DMS 273 (cell line): ENCODE data around the gene SLC16A8.
"Not testable (repeated sequence)": the region's sequence is repeated elsewhere in the genome, so short reads cannot be mapped to it uniquely, and the experiment has no call there.

ENCODE experiments used
- DNase-seq: peaks from one replicate; lab custom pipeline; 2025; ENCODE audit not compliant: unreplicated experiment; lab: John Stamatoyannopoulos, UW

SLC16A8 gene, protein sequence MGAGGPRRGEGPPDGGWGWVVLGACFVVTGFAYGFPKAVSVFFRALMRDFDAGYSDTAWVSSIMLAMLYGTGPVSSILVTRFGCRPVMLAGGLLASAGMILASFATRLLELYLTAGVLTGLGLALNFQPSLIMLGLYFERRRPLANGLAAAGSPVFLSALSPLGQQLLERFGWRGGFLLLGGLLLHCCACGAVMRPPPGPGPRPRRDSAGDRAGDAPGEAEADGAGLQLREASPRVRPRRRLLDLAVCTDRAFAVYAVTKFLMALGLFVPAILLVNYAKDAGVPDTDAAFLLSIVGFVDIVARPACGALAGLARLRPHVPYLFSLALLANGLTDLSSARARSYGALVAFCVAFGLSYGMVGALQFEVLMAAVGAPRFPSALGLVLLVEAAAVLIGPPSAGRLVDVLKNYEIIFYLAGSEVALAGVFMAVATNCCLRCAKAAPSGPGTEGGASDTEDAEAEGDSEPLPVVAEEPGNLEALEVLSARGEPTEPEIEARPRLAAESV

DNA sequence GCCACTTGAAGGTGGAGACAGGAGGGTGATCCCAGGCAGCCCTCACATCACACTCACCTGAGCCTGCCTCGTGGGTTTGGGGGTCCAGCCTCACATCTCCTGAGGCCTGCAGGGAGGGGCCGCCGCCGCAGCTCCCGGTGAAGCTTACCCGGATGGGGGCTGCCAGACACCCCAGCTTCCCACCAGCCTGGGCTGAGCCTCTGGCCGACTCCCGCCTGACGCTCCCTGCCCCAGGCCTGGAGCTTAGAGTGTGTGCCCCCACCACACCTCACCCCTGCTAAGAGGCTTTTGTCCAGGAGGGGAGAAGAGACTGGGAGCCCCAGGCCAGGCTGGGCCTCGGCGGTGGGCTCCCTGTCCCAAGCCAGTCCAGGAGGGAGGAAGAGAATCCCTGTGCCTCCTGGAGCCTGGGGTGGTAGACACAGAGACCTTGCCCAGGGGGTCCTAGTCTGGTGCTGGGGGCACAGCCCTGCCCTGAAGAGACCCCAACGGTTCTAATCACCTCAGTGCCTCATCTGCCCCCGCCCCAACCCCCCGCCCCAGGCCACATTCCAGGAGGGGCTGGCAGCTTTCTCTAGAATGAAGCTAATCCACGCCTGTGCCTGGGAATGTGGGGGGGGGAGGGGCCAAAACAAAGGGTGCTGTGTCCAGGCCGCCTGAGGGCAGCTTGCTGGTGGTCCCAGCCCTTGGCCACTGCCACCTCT, at the start of gene SLC16A8:
SLC16A8 (minus strand) TSS at position 254 of the 701 bp plus-strand sequence. CDS start 1,311 bp downstream, outside the sequence.
- DNase-seq = no peak

- DNase-seq = no peak
Observed at GRCh38 chr22:38133331-38133730, 49.3 kb upstream of the SLC16A8 start.

DNA sequence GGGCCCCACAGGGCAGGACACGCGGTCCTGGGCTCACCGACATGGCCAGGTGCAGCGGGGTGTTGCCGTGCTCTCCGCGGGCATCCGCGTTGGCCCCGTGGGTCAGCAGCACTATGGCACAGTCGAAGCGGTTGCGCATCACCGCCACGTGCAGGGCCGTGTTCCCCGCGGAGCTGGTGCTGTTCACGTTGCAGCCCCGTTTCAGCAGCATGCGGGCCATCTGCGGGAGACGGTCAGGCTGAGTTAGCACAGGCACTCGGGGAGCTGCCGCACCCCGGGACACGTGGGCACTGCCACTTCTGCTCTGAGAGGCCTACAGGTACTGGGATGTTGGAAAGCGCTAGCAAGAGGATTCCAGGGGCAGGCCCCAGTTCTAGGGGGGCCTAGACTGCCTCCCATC, 48.8 kb upstream of the SLC16A8 start:
- DNase-seq = no peak

DNA sequence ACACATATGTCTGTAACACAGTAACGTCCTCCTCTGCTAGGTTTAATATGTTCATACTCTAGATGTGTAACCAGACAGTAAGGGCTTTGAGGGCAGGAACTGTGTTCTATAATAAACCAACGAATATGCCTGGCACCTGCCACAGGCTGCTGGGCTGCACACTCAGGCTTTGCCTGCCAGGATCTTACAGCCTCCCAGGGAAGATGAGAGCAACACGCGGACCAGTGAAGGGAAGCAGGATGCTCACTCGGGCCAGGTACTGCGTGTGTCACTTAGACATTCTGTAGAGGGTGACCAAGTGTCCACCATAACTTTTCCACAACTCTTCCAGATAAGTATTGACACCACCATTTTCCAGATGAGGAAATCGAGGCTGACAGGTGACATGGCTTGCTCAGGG, 48.2 kb upstream of the SLC16A8 start:
- no peak for DNase-seq

- no peak for DNase-seq
Observed at GRCh38 chr22:38131399-38131798, 47.4 kb upstream of the SLC16A8 start.

GRCh38 chr22:38129856-38130255, 45.9 kb upstream of the SLC16A8 start:
- DNase-seq = no peak

DNA sequence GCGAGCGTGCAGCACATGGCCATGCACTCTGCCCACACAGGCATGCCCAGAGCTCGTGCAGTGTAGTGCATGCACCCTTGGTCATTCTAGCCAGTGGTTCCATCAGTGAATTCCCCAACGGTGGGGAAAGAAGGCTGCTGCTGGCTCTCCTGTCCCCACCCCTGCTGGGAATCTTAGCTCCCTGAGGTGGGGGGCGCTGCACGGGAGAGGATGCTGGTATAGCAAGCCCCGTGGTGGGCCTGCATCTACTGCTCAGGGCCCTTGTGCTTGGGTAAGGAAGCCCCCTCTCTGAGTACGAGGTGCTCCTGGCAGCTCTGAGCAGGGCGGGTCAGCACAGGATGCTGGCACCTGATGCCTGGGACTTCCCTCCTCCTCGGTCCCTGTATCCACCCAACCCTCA, 45.0 kb upstream of the SLC16A8 start:
- DNase-seq = no peak

DNA sequence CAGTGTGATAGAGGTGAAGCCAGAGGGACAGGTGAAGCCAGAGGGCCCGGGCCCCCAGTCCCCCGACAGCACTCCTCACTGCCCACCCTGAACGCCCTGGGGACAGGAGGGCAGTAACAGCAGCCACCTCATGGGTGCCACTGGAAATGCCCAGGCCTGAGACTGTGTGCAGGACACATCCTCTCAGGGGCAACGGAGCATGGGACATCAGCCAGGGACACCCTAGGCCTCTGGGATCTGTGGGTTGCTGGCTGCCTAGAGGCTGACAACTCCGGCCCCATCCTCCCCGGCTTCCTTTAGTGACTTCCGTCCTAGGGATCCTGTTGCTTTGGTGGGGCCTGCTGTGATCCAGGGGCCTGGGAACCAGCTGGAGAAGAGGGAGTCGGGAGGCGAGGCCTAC, 43.9 kb upstream of the SLC16A8 start:
- no peak for DNase-seq

GRCh38 chr22:38126928-38127668, 43.1 kb upstream of the SLC16A8 start:
- no peak for DNase-seq

GRCh38 chr22:38125751-38126201, 41.8 kb upstream of the SLC16A8 start:
- no peak for DNase-seq

DNA sequence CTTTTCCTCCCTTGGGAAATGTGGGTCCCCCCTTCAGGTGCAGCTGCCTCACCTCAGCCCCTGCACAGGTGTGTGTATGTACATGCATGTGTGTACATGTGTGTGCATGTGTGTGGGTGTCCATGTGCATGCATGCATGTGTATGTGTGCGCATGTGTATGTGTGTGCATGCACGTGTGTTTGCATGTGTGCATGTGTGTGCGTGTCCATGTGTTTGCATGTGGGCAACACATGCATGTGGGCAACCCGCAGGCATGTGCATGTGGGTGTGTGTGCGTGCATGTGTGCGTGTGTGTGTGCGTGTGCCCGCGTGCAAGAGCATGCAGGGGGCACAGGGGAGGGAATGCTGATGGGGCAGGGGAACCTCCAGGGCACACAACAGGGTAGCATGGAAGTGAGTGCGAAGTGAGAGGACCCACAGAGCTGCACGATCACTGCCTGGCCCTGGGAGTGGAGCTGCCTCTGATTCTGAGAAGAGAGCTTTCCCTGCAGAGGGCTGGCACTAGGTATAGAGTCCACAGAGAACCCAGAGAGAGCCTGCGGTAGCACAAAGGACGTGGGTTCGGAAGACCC, 41.1 kb upstream of the SLC16A8 start:
- no peak for DNase-seq

DNA sequence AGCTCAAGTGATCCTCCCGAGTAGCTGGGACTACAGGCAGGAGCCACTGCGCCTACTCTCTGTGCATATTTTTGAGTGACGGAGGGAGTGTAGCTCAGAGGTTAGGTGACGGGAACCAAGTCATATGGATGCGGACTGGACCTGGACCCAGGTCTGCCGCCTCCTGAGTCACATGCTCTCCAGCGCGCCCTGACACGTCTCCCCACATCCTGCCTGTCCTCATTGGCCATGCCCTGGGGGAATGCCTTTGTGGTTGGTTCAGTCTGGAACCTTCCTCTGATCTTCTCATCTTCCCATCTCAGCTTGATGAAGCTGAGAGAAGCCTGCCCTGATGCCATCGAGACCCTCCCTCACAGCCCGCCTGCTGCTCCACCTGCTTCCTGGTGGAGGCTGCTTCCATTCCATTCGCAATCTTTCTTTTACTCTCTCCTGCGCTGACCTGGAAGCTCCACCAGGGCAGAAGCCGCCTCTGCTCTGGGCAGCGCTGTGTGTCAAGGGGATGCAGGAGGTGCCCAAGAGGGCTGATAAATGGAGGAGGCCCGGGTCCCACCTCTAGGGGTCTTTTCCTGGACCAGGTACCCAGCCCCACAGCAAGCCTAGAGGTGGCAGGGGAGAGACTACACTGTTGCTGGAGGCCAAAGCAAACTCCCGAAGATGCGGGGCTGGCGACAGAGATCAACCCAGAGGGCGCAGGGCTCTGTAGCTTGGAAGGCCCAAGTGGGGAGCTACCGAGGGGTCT, 40.4 kb upstream of the SLC16A8 start:
- no peak for DNase-seq

GRCh38 chr22:38122616-38123015, 38.6 kb upstream of the SLC16A8 start:
- DNase-seq = no peak

DNA sequence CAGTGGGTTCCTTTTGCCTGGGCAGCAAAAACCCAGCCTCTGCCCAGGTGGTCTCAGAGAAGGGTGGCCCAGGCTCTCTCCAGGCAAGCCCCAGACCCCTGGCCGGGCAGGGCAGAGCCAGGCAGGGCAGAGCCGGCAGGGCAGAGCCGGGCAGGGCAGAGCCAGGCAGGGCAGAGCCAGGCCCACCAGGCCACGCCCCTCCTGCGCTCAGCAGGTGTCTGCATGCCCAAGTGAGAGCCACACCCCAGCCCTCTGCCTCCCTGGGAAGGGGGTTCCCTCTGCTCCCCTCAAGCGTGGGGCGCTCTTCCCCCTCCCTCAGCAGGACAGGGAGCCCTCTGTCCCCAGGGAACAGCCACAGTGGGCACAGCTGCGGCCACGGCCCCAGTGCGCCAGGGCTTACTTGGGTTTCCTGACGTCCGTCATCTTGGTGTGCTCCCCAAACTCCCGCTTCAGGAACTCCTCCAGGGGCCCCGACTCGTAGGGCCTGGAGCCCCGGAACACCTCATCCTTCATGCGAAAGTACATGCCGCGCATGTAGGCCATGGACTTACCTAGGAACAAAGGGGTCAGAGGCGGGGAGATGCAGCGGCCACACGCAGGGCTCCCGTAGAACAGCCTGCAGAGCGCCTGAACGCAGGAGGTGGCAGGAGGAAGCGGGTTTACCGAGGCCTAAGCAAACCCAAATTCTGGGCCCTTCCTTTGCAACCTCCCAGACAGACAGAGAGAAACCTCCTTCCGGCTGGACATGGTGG, 36.6 kb upstream of the SLC16A8 start:
- no peak for DNase-seq

DNA sequence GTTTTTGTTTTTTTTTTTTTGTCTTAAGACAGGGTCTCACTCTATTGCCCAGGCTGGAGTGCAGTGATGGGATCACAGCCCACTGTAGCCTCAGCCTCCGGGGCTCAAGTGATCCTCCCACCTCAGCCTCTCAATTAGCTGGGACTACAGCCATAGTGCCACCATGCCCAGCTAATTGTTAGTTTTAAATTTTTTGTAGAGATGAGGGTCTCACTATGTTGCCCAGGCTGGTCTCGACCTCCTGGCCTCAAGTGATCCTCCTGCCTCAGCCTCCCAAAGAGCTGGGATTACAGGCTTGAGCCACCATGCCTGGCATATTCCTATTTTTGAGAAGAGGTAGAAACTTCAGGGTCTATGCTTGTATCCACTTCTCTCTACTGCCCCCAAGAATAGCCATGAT, 34.8 kb upstream of the SLC16A8 start:
- DNase-seq = not testable (repeated sequence)

GRCh38 chr22:38118182-38118581, 34.2 kb upstream of the SLC16A8 start:
- DNase-seq = no peak

GRCh38 chr22:38117556-38117955, 33.6 kb upstream of the SLC16A8 start:
- not testable (repeated sequence) for DNase-seq

- no peak for DNase-seq
Observed at GRCh38 chr22:38115423-38116205, 31.6 kb upstream of the SLC16A8 start.
